ENCODE results near the gene TPPP.

DNA sequence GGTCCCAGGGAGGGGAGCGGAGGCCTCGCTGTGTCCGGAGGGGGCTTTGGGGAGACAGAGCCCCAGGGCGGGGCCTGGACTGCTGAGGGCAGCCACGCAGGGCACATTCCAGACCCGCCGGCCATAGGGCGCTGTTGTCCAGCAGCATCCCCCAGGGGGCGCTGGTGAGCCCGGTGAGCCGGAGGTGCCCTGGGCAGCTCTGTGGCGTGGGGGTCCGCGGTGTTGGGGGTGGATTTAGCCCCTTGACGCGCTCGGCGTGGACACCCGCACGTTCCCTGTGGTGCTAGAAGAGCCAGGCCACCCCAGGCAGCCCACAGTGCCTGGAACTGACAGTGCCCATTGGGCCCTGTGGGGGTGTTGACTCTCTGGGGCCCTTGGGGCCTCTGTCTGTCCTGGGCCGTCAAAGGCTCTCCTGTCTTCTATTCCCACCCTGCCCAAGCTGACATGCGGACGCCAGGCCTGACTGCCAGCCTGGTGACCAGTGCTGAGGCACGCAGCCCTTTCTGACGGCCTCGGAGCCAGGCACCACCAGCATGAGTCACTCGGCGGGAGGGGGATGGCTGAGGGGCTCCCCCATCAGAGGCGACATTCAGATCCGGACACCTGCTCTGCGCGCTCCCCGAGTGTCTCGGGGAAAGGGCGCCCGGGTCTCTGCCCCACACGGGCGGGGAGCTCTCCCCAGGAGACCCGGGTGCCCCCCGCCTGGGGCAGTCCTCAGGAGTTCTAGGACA, 23.9 kb downstream of the TPPP start:
- TF ChIP-seq, protein P1, sequence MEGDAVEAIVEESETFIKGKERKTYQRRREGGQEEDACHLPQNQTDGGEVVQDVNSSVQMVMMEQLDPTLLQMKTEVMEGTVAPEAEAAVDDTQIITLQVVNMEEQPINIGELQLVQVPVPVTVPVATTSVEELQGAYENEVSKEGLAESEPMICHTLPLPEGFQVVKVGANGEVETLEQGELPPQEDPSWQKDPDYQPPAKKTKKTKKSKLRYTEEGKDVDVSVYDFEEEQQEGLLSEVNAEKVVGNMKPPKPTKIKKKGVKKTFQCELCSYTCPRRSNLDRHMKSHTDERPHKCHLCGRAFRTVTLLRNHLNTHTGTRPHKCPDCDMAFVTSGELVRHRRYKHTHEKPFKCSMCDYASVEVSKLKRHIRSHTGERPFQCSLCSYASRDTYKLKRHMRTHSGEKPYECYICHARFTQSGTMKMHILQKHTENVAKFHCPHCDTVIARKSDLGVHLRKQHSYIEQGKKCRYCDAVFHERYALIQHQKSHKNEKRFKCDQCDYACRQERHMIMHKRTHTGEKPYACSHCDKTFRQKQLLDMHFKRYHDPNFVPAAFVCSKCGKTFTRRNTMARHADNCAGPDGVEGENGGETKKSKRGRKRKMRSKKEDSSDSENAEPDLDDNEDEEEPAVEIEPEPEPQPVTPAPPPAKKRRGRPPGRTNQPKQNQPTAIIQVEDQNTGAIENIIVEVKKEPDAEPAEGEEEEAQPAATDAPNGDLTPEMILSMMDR (IDR thresholded peaks at IDR 0.05) = peak; percentile 81
- no peak for TF ChIP-seq EZH2 (IDR thresholded peaks at IDR 0.05; ENCODE audit: borderline replicate concordance, insufficient read depth, low read depth, low read length, poor library complexity, severe bottlenecking)

Measured in B cell (primary cell).